HCT116 (cell line): Measurements from ENCODE around the gene A3GALT2. TPM values are rescaled to one million over a fixed set of nuclear protein-coding genes. Genes with fewer than 3 reads are reported as not detected.
A peak's percentile ranks its signal among the peaks of the same experiment; 100 is the strongest.

Source experiments
- ATAC-seq: fragments of 200-7000 bp; cut with Tn5 transposase; 2 replicates; pipeline ENCODE4 v1.9.1; 2020; ENCODE audit warnings: mild to moderate bottlenecking, moderate library complexity
- BruUV-seq: library from RNA; stranded (reverse); fragments of 400-500 nt; replicated peaks from 2 replicates; lab custom pipeline; 2021; lab: Mats Ljungman, UMichigan
- CTCF ChIA-PET: fragments of 300-600 bp; sonication (Branson Sonifier 250); formaldehyde crosslinking; loops from one replicate; lab custom pipeline; 2021; ENCODE audit warnings: antibody characterized with exemption; lab: Charles Lee
- POLR2A ChIA-PET: fragments of 300-600, 350-600 bp; sonication (Branson Sonifier 250); formaldehyde crosslinking; loops from one replicate; lab custom pipeline; 2021; ENCODE audit warnings: antibody characterized with exemption; lab: Charles Lee
- RAD21 ChIA-PET, 2 experiments: fragments of 300-600 bp; sonication (Branson Sonifier 250); formaldehyde crosslinking; loops; one replicate each; lab custom pipeline; 2023; ENCODE audit warnings: low total read pairs in 2 of 2; ENCODE audit not compliant: uncharacterized antibody in 2 of 2, unreplicated experiment in 2 of 2, low non-redundant PET in 1 of 2; lab: Charles Lee
- DNase-seq: peaks from one replicate; pipeline ENCODE4 v3.0.0-alpha.2; 2010; ENCODE audit warnings: low read depth, low spot score
- H2AFZ ChIP-seq: fragments of 200-600 bp; shearing (Covaris generic), sonication (generic); 2 replicates; pipeline ENCODE4 v1.6.1; 2017; ENCODE audit warnings: low read depth, mixed run types, mixed read lengths, antibody characterized with exemption, low read length; ENCODE audit not compliant: poor library complexity, severe bottlenecking
- H3K27ac ChIP-seq: 2 replicates; pipeline ENCODE4 v1.5.1; 2012; ENCODE audit warnings: low read depth, low read length
- H3K27me3 ChIP-seq: fragments of 200-600 bp; sonication (generic); 2 replicates; pipeline ENCODE4 v1.6.1; 2016; ENCODE audit warnings: mixed run types, low read length, mixed read lengths; ENCODE audit not compliant: insufficient read depth
- H3K36me3 ChIP-seq, 2 experiments: fragments of 200-500 bp in 1 of 2; fragments of 200-600 bp in 1 of 2; sonication (Bioruptor generic) in 1 of 2; sonication (generic) in 1 of 2; 2 replicates each; pipeline versions ENCODE4 v1.5.1 to v1.6.1; 2014 to 2016; ENCODE audit warnings: low read length in 2 of 2, inconsistent platforms in 1 of 2, mixed read lengths in 1 of 2, mixed run types in 1 of 2; ENCODE audit not compliant: insufficient read depth in 2 of 2, control insufficient read depth in 1 of 2
- H3K4me1 ChIP-seq, 2 experiments: fragments of 200-600 bp in 1 of 2; sonication (generic) in 1 of 2; 2 replicates each; pipeline versions ENCODE4 v1.5.1 to v1.6.1; 2012 to 2017; ENCODE audit warnings: low read length in 2 of 2, inconsistent platforms in 1 of 2, mild to moderate bottlenecking in 1 of 2, mixed read lengths in 1 of 2, mixed run types in 1 of 2, moderate library complexity in 1 of 2; ENCODE audit not compliant: insufficient read depth in 2 of 2, control insufficient read depth in 1 of 2
- H3K4me2 ChIP-seq: fragments of 200-600 bp; sonication (generic); 2 replicates; pipeline ENCODE4 v1.6.1; 2017; ENCODE audit warnings: mixed run types, low read length, mixed read lengths
- H3K4me3 ChIP-seq, 2 experiments: fragments of 200-600 bp in 1 of 2; sonication (generic) in 1 of 2; replicated peaks in 1 of 2; 2 replicates each; pipeline ENCODE4 v1.5.1; 2011 to 2016; ENCODE audit warnings: low read length in 2 of 2, control low read depth in 1 of 2, low read depth in 1 of 2, mild to moderate bottlenecking in 1 of 2, mixed read lengths in 1 of 2, mixed run types in 1 of 2
- H3K79me2 ChIP-seq: fragments of 200-600 bp; sonication (generic); 2 replicates; pipeline ENCODE4 v1.6.1; 2017; ENCODE audit warnings: mild to moderate bottlenecking, mixed run types, low read length, moderate library complexity, mixed read lengths; ENCODE audit not compliant: insufficient read depth
- H3K9ac ChIP-seq: fragments of 200-600 bp; sonication (generic); 2 replicates; pipeline ENCODE4 v1.6.1; 2016; ENCODE audit warnings: low read length, mixed read lengths
- H3K9me2 ChIP-seq: fragments of 200-600 bp; sonication (generic), shearing (Covaris generic); 2 replicates; pipeline ENCODE4 v1.6.1; 2017; ENCODE audit warnings: mixed run types, mild to moderate bottlenecking, moderate library complexity; ENCODE audit not compliant: insufficient read depth
- H3K9me3 ChIP-seq, 2 experiments: fragments of 200-500 bp in 1 of 2; fragments of 200-600 bp in 1 of 2; sonication (Bioruptor generic) in 1 of 2; sonication (generic) in 1 of 2; 2 replicates each; pipeline ENCODE4 v1.6.1; 2014 to 2017; ENCODE audit warnings: low read length in 2 of 2, mixed read lengths in 2 of 2, inconsistent platforms in 1 of 2, low read depth in 1 of 2, mild to moderate bottlenecking in 1 of 2, mixed run types in 1 of 2, moderate library complexity in 1 of 2; ENCODE audit not compliant: control insufficient read depth in 1 of 2, insufficient read depth in 1 of 2
- H4K20me1 ChIP-seq: fragments of 200-600 bp; sonication (generic), shearing (Covaris generic); 2 replicates; pipeline ENCODE4 v1.6.1; 2017; ENCODE audit warnings: mixed run types, mild to moderate bottlenecking, moderate library complexity; ENCODE audit not compliant: insufficient read depth
- CBX3 ChIP-seq: IDR thresholded peaks from 2 replicates; pipeline ENCODE4 v1.6.1; 2012; ENCODE audit warnings: low read depth
- CEBPB ChIP-seq: IDR thresholded peaks from 2 replicates; pipeline ENCODE4 v1.6.1; 2012; ENCODE audit warnings: low read depth
- EGR1 ChIP-seq: IDR thresholded peaks from 2 replicates; pipeline ENCODE4 v1.6.1; 2012; ENCODE audit warnings: low read depth
- ELF1 ChIP-seq: IDR thresholded peaks from 2 replicates; pipeline ENCODE4 v1.6.1; 2012; ENCODE audit warnings: low read depth, borderline replicate concordance
- EZH2 ChIP-seq: fragments of 200-600 bp; sonication (generic); IDR thresholded peaks from 2 replicates; pipeline ENCODE4 v1.6.1; 2017; ENCODE audit warnings: antibody characterized with exemption, mixed run types
- EZH2phosphoT487 ChIP-seq: fragments of 200-600 bp; IDR thresholded peaks from 2 replicates; pipeline ENCODE4 v1.6.1; 2018; ENCODE audit warnings: antibody characterized with exemption, borderline replicate concordance
- JUND ChIP-seq: IDR thresholded peaks from 2 replicates; pipeline ENCODE4 v1.6.1; 2012
- POLR2A ChIP-seq: IDR thresholded peaks from 2 replicates; pipeline ENCODE4 v1.7.0; 2011; ENCODE audit warnings: borderline replicate concordance; ENCODE audit not compliant: insufficient read depth, insufficient read length; ENCODE audit errors: extremely low read depth
- POLR2AphosphoS5 ChIP-seq: IDR thresholded peaks from 2 replicates; pipeline ENCODE4 v1.6.1; 2011; ENCODE audit warnings: mild to moderate bottlenecking, low read depth, low read length, moderate library complexity
- RAD21 ChIP-seq: IDR thresholded peaks from 2 replicates; pipeline ENCODE4 v1.6.1; 2012; ENCODE audit warnings: low read depth, mild to moderate bottlenecking
- SP1 ChIP-seq: IDR thresholded peaks from 2 replicates; pipeline ENCODE4 v1.6.1; 2012; ENCODE audit warnings: low read depth
- SRF ChIP-seq: IDR thresholded peaks from 2 replicates; pipeline ENCODE4 v1.6.1; 2012; ENCODE audit warnings: low read depth
- TCF7L2 ChIP-seq: IDR thresholded peaks from 2 replicates; pipeline ENCODE4 v1.7.0; 2011; ENCODE audit warnings: borderline replicate concordance, inconsistent platforms; ENCODE audit not compliant: insufficient read depth, insufficient read length; ENCODE audit errors: extremely low read depth
- YY1 ChIP-seq: IDR thresholded peaks from 2 replicates; pipeline ENCODE4 v1.6.1; 2011; ENCODE audit warnings: low read length, low read depth, moderate library complexity, mild to moderate bottlenecking; ENCODE audit not compliant: insufficient replicate concordance; ENCODE audit errors: extremely low read depth
- ZFX ChIP-seq: fragments of 450-650 bp; IDR thresholded peaks from 2 replicates; pipeline ENCODE4 v1.6.1; 2017
- intact Hi-C: fragments of 100-400 bp; cut with micrococcal nuclease; formaldehyde crosslinking; loops from 2 replicates; pipeline ENCODE4 v1.10.0; 2022
- total RNA-seq: library from RNA; stranded (reverse); gene quantifications from one replicate; pipeline ENCODE4 v1.2.1, GENCODE V29; 2021; ENCODE audit not compliant: unreplicated experiment
- TF ChIP-seq, protein P1 (sequence below): IDR thresholded peaks from 2 replicates; pipeline ENCODE4 v1.6.1; 2011; ENCODE audit warnings: mild to moderate bottlenecking, low read length, moderate library complexity; ENCODE audit not compliant: insufficient replicate concordance; ENCODE audit errors: extremely low read depth
- TF ChIP-seq, protein P2 (sequence below): IDR thresholded peaks from 2 replicates; pipeline ENCODE4 v1.6.1; 2012; ENCODE audit warnings: low read depth
- TF ChIP-seq, protein P3 (sequence below): IDR thresholded peaks from 2 replicates; pipeline ENCODE4 v1.6.1; 2012
- TF ChIP-seq, protein P4 (sequence below): IDR thresholded peaks from 2 replicates; pipeline ENCODE4 v1.6.1; 2012

Gene A3GALT2
- total RNA-seq, 1 experiment from 2014 or later = not detected

DNA sequence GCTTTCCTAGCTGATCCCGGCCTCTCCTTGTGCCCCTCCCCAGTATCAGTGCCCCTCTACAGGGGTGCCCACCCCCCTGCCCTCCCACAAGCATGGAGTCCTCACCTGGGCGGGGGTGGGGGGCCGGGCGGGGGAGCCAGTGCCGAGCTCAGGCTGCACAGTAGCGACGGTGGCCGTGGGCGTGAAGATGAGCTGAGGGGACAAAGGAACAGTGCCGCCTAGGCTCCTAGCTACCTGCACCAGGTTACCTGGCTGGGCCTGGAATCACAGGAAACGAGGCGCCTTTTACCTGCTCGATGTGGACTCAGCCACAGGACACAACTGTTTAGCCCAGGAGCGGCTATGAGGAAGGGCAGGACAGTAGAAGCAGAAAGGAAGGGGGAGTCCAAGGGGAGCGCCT, 47.5 kb upstream of the A3GALT2 start:
- H3K9me2 ChIP-seq = no peaks in the 10 kb centered on the region
- H3K4me1 ChIP-seq = 0 out of 4 replicates have a peak, but pooled peaks cover 0 to 3% of the 10 kb centered on the region in 2 experiments
- no peak overlapping the region for H3K4me3 ChIP-seq
- ChIA-PET CTCF (interaction anchor here (0.9 to 1.4 kb wide), 3 partner anchors 14 to 150 kb away, joined by 3 to 4 read pairs (median 3); no protein-coding TSS in a partner anchor), RAD21 (interaction anchor here in 1 of 2 experiments (0.7 kb wide), 1 partner anchor 88 kb away, joined by 6 read pairs; no protein-coding TSS in a partner anchor), POLR2A (no interaction called here)
- H3K27me3 ChIP-seq = no peaks in the 10 kb centered on the region
- no peaks in the 10 kb centered on the region; the same call in 1 of the 2 replicates for H3K79me2 ChIP-seq
- intact Hi-C loops = loop anchor here (2.0 to 10.0 kb wide), 3 partner anchors 104 to 244 kb away; partner anchors contain the start of gene ZSCAN20
- no peak overlapping the region; the same call in 1 of the 2 replicates for H3K27ac ChIP-seq
- no TSS peak for BruUV-seq
- H3K9me3 ChIP-seq = no peaks in the 10 kb centered on the region
- TF ChIP-seq EZH2phosphoT487 = no peak
- TF ChIP-seq, protein P1, sequence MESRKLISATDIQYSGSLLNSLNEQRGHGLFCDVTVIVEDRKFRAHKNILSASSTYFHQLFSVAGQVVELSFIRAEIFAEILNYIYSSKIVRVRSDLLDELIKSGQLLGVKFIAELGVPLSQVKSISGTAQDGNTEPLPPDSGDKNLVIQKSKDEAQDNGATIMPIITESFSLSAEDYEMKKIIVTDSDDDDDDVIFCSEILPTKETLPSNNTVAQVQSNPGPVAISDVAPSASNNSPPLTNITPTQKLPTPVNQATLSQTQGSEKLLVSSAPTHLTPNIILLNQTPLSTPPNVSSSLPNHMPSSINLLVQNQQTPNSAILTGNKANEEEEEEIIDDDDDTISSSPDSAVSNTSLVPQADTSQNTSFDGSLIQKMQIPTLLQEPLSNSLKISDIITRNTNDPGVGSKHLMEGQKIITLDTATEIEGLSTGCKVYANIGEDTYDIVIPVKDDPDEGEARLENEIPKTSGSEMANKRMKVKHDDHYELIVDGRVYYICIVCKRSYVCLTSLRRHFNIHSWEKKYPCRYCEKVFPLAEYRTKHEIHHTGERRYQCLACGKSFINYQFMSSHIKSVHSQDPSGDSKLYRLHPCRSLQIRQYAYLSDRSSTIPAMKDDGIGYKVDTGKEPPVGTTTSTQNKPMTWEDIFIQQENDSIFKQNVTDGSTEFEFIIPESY = no peak
- TF ChIP-seq ELF1 = no peak
- TF ChIP-seq EZH2 = no peak
- no peak for TF ChIP-seq SP1
- TF ChIP-seq JUND = no peak
- TF ChIP-seq YY1 = no peak
- no peak for TF ChIP-seq RAD21
- no peak for TF ChIP-seq EGR1
- TF ChIP-seq, protein P2, sequence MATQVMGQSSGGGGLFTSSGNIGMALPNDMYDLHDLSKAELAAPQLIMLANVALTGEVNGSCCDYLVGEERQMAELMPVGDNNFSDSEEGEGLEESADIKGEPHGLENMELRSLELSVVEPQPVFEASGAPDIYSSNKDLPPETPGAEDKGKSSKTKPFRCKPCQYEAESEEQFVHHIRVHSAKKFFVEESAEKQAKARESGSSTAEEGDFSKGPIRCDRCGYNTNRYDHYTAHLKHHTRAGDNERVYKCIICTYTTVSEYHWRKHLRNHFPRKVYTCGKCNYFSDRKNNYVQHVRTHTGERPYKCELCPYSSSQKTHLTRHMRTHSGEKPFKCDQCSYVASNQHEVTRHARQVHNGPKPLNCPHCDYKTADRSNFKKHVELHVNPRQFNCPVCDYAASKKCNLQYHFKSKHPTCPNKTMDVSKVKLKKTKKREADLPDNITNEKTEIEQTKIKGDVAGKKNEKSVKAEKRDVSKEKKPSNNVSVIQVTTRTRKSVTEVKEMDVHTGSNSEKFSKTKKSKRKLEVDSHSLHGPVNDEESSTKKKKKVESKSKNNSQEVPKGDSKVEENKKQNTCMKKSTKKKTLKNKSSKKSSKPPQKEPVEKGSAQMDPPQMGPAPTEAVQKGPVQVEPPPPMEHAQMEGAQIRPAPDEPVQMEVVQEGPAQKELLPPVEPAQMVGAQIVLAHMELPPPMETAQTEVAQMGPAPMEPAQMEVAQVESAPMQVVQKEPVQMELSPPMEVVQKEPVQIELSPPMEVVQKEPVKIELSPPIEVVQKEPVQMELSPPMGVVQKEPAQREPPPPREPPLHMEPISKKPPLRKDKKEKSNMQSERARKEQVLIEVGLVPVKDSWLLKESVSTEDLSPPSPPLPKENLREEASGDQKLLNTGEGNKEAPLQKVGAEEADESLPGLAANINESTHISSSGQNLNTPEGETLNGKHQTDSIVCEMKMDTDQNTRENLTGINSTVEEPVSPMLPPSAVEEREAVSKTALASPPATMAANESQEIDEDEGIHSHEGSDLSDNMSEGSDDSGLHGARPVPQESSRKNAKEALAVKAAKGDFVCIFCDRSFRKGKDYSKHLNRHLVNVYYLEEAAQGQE = no peak
- no peak for TF ChIP-seq POLR2AphosphoS5
- no peak for TF ChIP-seq POLR2A
- no peak for TF ChIP-seq CBX3
- TF ChIP-seq, protein P3, sequence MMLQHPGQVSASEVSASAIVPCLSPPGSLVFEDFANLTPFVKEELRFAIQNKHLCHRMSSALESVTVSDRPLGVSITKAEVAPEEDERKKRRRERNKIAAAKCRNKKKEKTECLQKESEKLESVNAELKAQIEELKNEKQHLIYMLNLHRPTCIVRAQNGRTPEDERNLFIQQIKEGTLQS = no peak
- no peak for TF ChIP-seq ZFX
- TF ChIP-seq, protein P4, sequence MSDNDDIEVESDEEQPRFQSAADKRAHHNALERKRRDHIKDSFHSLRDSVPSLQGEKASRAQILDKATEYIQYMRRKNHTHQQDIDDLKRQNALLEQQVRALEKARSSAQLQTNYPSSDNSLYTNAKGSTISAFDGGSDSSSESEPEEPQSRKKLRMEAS = no peak
- TF ChIP-seq TCF7L2 = no peak
- no peak for TF ChIP-seq CEBPB
- TF ChIP-seq SRF = no peak
- no peak for DNase-seq
- ATAC-seq = 0 out of 2 replicates have a peak, but pooled peaks have one; percentile 2
- no peak overlapping the region for H3K4me2 ChIP-seq
- no peaks in the 10 kb centered on the region for H4K20me1 ChIP-seq
- H2AFZ ChIP-seq = no peak overlapping the region
- H3K9ac ChIP-seq = no peak overlapping the region
- peaks cover 29 to 68% of the 10 kb centered on the region in 2 experiments; a peak in 3 of 4 replicates for H3K36me3 ChIP-seq
